ENCODE data around the gene LHFPL3.

LHFPL3 gene

DNA sequence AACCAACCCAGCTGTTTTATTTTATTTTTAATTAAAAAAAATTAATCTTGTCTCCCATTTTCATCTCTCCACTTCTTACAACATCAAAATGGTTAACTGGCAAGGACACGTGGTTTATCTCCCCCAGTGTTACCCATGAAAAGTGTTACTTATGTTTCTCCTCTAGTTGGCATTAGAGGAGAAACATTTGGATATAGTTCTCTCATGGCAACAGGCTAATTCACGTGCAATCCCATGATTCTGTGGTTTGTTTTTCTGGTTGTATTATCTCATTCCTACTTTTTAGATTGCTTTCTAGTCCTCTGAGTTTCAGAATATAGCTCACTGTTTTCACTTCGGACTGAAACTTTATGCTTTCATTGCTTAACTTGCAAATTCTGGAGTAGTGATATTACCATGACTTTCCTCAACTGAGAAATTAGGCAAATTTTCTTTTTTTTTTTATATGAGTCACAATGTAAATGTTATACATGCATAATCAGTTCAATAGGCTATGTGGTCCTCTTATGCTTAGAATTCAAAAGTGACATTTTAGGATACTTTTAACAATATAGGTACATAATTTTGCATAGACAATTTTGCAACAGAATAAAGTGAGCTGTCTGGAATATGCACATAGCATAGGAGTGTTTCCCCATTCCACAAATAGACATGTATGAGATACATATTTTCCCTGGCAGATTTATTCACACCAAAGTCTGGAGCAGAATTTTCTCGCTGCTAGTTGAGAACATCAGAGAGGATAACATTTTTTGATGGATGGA, 43.0 kb downstream of the LHFPL3 start:
- DNase-seq = no peak

- DNase-seq = no peak
These were observed 43.6 kb downstream of the LHFPL3 start for GRCh38 chr7:104371980-104372357.

DNA sequence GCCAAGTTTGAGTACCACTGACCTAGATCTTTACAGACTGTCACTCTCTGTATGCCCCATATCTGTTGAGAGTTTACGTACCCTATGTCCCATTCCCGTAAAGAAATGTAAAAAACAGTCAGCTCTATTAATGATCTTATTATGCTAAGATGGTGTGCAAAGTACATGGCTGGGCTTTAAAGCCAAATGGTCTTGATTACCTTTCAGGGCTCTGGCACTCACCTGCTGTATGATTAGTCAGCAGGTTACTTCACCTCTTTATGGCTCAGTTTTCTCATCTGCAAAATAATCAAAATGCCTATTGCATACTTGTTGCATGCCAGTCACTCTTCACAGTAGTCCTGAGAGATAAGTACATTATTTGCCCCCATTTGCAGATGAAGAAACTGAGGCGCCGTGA, 54.2 kb downstream of the LHFPL3 start:
- DNase-seq = no peak

DNA sequence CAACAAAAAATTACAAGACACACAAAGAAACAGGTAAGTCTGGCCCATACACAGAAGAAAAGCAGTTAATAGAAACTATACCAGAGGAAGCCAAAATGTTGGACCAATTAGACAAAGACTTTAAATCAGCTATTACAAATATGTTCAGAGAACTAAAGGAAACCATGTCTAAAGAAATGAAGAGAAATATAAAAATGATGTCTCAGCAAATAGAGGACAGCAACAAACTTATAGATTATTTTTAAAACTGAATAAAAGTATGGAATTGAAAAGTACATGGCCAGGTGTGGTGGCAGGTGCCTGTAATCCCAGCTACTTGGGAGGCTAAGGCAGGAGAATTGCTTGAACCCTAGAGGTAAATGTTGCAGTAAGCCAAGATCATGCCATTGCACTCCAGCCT, 58.5 kb downstream of the LHFPL3 start:
- DNase-seq = no peak

DNA sequence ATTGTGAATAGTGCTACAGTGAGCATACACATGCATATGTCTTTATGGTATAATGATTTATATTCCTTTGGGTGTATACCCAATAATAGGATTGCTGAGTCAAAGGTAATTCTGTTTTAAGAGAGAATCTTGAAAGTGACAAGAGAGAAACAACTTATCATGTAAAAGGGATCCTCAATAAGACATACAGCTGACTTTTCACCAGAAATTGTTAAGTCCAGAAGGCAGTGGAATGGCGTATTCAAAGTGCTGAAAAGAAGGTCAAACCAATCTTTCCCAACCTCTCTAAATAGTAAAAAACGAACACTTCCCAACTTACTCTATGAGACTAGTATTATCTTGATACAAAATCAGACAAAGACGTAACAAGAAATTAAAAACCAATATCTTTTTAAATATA, 59.8 kb downstream of the LHFPL3 start:
- DNase-seq = no peak

- no peak for DNase-seq
These were observed 66.8 kb downstream of the LHFPL3 start for GRCh38 chr7:104395162-104395561.

GRCh38 chr7:104397442-104397841, 69.0 kb downstream of the LHFPL3 start:
- DNase-seq = no peak

GRCh38 chr7:104408371-104408770, 80.0 kb downstream of the LHFPL3 start:
- DNase-seq = no peak

GRCh38 chr7:104410742-104411141, 82.3 kb downstream of the LHFPL3 start:
- no peak for DNase-seq

GRCh38 chr7:104412911-104413310, 84.5 kb downstream of the LHFPL3 start:
- DNase-seq = no peak

DNA sequence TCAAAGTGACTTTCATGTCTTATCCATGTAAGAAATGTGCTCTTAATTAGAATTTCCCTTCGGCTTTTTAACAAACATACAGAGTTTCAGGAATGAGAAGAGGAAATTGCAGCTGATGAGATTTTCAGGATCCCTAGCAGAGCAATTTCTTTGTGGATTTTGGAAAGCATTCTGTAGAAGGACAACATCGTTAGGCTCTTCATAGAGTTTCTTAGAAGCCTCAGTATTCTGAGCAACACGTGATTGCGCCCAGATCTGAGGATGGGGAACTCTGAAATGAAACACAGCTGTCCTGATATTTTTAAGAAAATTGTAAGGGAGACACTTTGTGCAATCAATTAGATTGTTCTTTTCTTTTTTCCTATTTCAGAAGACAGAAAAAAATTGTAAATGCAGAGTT, 85.8 kb downstream of the LHFPL3 start:
- no peak for DNase-seq

DNA sequence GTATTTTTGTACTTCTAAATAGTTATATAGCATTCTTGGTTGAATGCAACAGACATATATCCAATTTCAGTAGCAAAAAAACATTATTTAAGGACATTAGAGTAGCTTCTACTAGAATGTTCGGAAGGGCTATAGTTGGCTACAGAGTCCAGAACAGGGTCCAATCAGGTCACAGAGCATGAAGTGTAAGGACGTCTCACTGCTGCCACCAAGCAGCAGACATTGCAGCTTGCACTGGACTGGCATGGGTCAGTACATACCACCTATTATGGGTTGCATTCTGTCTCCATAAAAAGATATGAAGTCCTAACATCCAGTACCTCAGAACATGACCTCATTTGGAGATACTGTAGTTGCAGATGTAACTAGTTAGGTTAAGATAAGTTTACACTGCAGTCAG, 87.3 kb downstream of the LHFPL3 start:
- no peak for DNase-seq

- DNase-seq = no peak
These were observed 88.5 kb downstream of the LHFPL3 start for GRCh38 chr7:104416866-104417393.

DNA sequence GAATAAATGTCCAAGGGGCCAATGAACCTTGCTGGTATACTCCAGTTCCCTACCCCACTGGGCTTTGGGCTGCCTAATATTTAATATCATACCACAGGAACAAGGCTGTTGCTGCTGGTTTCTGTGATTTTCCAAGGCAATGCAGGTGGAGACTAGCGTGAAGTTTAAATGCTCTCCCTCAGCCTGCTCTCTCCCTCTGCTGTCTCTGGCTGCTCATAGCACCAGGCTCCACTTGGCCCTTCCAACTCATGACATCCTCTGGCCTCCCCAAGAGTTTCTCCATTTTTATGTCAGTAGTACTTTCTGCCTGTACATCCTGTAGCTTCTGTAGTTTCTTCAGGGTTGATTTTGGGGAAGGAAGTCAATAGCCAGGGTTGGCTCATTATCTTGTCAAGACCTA, 103.5 kb downstream of the LHFPL3 start:
- DNase-seq = no peak

GRCh38 chr7:104434129-104434528, 105.7 kb downstream of the LHFPL3 start:
- no peak for DNase-seq

- DNase-seq = no peak
These were observed 114.1 kb downstream of the LHFPL3 start for GRCh38 chr7:104442481-104442880.

DNA sequence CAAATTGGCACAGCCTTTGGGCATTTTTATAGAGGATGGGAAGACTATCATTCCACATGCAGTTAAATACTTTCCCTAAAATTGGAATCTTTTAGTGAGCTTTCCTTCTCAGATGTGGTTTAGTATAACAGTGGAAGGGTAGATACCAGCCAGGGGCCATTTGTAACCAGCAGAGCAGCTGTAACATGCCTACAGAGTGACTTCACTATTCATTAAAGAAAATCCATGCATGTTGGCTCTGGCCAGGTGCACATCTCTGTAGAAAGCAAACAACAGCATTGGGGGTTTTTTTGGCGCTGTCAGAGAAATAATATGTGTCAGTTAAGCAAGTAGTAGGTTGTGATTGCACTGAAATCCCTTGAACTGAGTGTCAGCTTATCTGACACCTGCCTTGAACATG, 115.6 kb downstream of the LHFPL3 start:
- DNase-seq = no peak

DNA sequence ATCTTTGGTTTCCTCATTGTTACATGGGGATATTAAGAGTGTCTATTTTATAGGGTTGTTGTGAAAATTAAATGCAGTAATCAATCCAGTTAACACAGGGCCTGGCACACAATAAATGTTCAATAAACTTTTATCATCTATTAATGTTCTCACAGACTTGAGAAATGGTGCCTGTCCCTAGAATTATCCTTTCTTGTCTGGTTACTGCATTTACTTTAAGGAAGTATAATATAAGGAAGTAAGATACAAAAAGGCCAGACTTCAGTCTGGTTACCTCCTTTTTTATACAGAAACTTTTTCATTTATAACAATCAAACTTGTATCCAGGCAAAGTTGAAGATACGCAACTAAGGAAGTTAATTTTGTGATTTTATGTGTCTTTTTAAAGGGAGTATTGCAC, 117.0 kb downstream of the LHFPL3 start:
- DNase-seq = no peak

DNA sequence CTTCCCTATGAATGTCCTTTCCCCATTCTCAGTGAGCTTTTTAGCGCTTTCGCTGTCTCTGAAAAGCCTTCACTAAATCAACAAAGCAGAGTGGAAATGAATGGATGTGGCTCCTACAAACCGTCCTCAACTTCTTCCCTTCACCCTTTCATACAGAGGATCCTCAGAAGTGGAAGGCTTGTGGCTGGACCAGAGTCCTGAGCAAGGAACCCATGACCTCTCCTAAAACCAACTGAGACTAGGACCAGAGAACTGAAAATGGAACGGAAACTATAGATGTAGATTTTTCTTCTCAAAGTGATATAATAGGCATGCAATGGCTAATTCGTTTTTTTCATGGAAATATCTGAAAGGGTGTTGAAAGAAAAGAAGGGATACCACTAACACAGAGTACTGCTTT, 122.5 kb downstream of the LHFPL3 start:
- no peak for DNase-seq

- no peak for DNase-seq
These were observed 124.8 kb downstream of the LHFPL3 start for GRCh38 chr7:104453190-104453589.

- DNase-seq = no peak
These were observed 130.5 kb downstream of the LHFPL3 start for GRCh38 chr7:104458875-104459274.

- no peak for DNase-seq
These were observed 140.9 kb downstream of the LHFPL3 start for GRCh38 chr7:104469166-104469820.

DNA sequence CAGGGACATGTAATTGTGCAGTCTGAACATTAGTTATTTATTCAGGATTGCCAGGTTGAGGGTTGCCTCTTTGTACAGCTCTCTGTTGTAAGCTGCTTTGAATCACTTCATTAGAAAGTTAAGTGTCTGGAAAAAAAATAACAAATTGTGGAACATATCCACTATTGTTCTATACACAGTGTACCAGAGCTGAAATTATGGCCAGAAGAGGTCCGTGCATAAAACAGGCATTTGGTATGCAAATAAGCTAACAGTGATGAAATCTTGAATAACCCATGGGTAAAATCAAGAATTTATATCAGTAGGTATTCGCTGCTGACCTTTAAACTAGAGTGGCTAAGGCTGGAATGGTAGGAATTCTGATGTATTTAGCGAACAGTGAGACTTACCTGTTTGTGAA, 152.1 kb downstream of the LHFPL3 start:
- no peak for DNase-seq

GRCh38 chr7:104482362-104483037, 154.1 kb downstream of the LHFPL3 start:
- no peak for DNase-seq
